Sigmoid colon (tissue), 4 donors: ENCODE results near the gene PARP6.

Source experiments
- POLR2A ChIP-seq, 2 donors: fragments of 450-650 bp; IDR thresholded peaks; one replicate each; pipeline ENCODE4 v1.6.1; 2016; ENCODE audit warnings: antibody characterized with exemption in 2 of 2, mild to moderate bottlenecking in 2 of 2, moderate library complexity in 2 of 2
- POLR2AphosphoS5 ChIP-seq, 4 donors: sonication (generic); formaldehyde crosslinking; IDR thresholded peaks; one replicate each; pipeline ENCODE4 v1.6.1; 2017; ENCODE audit warnings: antibody characterized with exemption in 4 of 4
- TF ChIP-seq, protein P1 (sequence below), 4 experiments: fragments of 450-650 bp in 3 of 4; fragments of 200-600 bp in 1 of 4; IDR thresholded peaks; one replicate each; pipeline ENCODE4 v1.5.1; 2016 to 2019; ENCODE audit warnings: antibody characterized with exemption in 4 of 4, mild to moderate bottlenecking in 3 of 4, moderate library complexity in 2 of 4

- TF ChIP-seq, protein P1, sequence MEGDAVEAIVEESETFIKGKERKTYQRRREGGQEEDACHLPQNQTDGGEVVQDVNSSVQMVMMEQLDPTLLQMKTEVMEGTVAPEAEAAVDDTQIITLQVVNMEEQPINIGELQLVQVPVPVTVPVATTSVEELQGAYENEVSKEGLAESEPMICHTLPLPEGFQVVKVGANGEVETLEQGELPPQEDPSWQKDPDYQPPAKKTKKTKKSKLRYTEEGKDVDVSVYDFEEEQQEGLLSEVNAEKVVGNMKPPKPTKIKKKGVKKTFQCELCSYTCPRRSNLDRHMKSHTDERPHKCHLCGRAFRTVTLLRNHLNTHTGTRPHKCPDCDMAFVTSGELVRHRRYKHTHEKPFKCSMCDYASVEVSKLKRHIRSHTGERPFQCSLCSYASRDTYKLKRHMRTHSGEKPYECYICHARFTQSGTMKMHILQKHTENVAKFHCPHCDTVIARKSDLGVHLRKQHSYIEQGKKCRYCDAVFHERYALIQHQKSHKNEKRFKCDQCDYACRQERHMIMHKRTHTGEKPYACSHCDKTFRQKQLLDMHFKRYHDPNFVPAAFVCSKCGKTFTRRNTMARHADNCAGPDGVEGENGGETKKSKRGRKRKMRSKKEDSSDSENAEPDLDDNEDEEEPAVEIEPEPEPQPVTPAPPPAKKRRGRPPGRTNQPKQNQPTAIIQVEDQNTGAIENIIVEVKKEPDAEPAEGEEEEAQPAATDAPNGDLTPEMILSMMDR (IDR thresholded peaks at IDR 0.05) = no peak
- TF ChIP-seq POLR2AphosphoS5 (IDR thresholded peaks at IDR 0.05) = peak in 1 of 4 donors; percentile 62
- TF ChIP-seq POLR2A (IDR thresholded peaks at IDR 0.05) = no peak
Measured at GRCh38 chr15:72203507-72203837, 68.9 kb downstream of the PARP6 start.
